ENCODE data around the gene AGTPBP1.
A peak's percentile ranks its signal among the peaks of the same experiment; 100 is the strongest.

Gene AGTPBP1

DNA sequence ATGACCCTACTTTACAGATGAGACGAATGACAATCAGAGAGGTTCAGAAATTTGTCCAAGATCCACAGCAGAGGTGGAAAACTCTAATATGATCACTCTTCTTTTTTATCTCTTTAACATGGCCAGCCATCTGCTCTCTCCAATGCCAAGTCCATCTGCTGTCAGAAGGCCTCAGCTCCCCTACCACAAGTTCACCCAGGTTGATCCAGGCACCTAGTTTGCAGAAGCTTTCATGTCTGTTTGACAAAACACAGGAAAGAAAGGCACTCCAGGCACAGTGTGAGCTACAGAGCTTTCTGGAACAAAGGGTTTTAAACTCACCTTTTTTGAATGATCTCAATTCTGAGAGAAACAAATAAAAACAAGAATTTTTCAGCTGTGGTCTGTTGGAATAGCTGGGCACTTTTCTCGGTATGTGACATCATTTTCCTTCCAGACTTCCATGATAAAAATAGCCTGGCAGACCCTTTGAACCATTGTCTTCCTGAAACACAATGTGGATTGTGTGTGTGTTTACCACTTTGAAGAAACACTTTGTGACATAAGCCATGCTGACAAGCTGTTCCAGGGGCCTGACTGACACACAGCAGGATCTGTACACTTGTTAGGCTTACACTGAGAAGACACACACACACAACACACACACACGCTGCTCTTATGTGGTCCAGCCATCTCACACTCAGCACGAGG, 214.3 kb downstream of the AGTPBP1 start:
- Histone ChIP-seq H3K27ac (peak overlapping the region in 1 of 2 donors; percentile 71), H3K4me3 (no peak overlapping the region)
- no peak for TF ChIP-seq CTCF (IDR thresholded peaks at IDR 0.05)
- no peak for DNase-seq (ENCODE audit: low spot score)

DNA sequence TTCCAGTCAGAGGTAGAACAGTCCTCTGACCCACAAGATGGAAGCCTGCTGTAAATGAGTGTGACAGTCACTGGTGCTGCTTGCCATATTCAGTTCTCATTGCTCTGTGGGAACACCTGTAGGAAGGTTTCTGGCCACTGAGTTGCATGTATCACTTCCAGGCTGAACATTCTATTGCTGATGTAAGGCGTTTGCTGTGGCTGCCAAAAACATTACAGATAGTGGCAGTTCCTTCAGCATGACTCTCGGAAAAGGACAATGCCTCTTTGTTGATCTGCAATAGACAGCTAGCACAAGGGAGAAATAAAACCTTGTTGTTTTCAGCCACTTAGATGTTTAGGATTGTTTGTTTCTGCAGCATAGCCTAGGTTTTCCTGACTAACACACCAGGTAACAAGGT, 217.2 kb downstream of the AGTPBP1 start:
- no peak for TF ChIP-seq CTCF (IDR thresholded peaks at IDR 0.05)
- DNase-seq (ENCODE audit: low spot score): no peak
- no peak overlapping the region for H3K4me3 ChIP-seq
- H3K27ac ChIP-seq: no peak overlapping the region

DNA sequence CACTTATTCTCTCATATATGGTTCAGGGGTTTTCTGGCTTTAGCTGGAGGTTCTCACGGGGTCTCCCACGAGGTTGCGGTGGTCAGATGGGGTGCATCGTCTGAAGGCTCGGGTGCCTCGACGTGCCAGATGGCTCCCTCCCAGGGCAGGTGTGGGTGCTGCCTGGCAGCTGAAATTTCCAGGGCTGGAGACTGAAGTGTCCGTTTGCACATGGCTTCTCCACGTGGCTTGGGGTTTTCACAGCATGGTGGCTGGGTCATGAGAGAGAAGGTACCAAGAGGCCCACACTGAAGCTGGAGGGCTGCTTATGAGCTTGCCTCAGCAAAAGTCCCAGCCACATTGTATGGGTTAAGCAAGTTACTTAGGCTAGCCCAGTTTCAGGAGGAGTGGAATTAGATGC, 218.6 kb downstream of the AGTPBP1 start:
- no peak for TF ChIP-seq CTCF (IDR thresholded peaks at IDR 0.05)
- Histone ChIP-seq H3K4me3 (peak overlapping the region; percentile 68), H3K27ac (peak overlapping the region in 1 of 2 donors; percentile 71)
- DNase-seq (ENCODE audit: low spot score): no peak

DNA sequence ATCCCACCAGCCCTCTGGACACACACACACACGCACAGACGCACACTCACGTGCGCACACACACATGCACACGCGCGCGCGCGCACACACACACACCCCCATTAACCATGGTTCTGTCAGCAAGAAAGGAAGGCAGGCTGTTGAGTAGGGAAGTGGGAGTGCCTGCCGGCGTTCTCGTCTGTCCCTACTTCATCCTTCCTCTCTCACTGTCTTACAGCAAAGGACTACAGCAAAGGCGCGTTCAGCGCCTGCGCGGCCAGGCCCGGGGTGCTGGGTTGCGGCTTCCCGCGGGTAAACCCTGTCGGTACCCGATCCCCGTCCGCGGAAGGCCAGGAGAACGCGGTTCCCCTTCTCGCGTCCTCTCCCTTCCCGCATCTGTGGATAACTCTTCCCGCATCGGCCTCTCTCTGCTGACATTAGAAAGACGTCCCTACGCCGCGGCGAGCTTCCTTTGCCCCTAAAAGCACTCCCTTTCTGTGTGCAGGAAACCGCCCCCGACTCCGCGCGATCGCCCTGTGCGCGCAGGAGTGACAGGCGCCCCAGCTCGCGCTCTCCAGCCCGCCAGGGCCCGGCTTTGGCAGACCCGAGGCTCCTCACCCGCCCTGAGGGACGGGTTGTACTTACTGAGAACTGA, 219.2 kb downstream of the AGTPBP1 start:
- DNase-seq (ENCODE audit: low spot score): no peak
- H3K27ac ChIP-seq: peak overlapping the region; percentile 40 to 71
- no peak for TF ChIP-seq CTCF (IDR thresholded peaks at IDR 0.05)
- H3K4me3 ChIP-seq: peak overlapping the region; percentile 68

DNA sequence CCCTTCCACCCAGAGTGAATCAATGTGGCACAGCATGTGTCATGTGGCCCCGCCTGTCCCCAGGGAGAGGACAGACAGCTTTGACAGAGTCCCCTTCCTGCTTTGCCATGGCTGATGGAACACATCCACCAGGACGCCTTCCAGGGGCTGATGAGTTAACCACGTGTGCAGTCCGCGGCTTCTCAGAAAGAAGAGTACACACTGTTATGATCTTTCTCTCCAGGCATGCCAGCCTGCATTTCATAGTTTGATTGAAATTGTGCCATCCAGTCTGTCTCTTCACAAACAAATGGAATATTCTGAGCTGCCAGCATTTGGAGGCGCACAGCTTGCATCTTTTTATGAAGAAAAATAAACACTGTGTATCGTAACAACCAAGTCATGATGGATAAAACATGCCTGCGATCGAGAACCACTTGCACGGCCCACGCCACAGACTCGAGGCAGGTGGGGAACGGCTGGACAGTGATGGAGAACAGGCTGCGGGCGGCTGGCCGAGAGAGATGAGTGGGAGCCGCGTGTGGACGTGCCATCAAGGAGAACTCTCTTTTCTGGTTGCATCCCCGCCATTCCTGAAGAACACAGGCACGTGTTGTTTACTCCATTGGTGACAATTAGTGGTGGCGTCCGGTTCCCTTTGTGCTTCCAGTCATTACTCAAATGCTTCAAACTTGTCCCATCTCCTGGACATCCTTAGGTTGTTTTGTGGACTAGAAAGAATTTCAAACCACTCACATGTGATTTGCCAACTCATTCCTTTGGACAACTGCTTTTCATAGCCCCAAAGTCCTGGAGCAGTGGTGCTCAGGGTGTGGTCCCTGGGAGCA, 220.2 kb downstream of the AGTPBP1 start:
- H3K27ac ChIP-seq: no peak overlapping the region

GRCh38 chr9:85516976-85517637, 224.6 kb downstream of the AGTPBP1 start:
- no peak overlapping the region for H3K27ac ChIP-seq
- H3K4me3 ChIP-seq: no peak overlapping the region
- DNase-seq (ENCODE audit: low spot score): no peak
- TF ChIP-seq CTCF (IDR thresholded peaks at IDR 0.05): no peak

More for the DNA sequence above, 220.2 kb downstream of the AGTPBP1 start:
- TF ChIP-seq CTCF (IDR thresholded peaks at IDR 0.05): no peak
- no peak overlapping the region for H3K4me3 ChIP-seq
- DNase-seq (ENCODE audit: low spot score): no peak

Measured in coronary artery (tissue), 2 donors.